Activated naive CD8-positive, alpha-beta T cell treated with anti-CD3 and anti-CD28 coated beads for 36 hours (primary cell): ENCODE results near the gene ABL2. TPM values are rescaled to one million over a fixed set of nuclear protein-coding genes. Genes with fewer than 3 reads are reported as not detected.
"Not testable (repeated sequence)": the region's sequence is repeated elsewhere in the genome, so short reads cannot be mapped to it uniquely, and the experiment has no call there.

Experiments used
- DNase-seq: peaks from one replicate; pipeline ENCODE4 v3.0.0; 2021
- H3K27ac Mint-ChIP-seq: one replicate; pipeline ENCODE4 v1.8.0; 2022; ENCODE audit warnings: mild to moderate bottlenecking, moderate library complexity, mixed read lengths
- H3K27me3 Mint-ChIP-seq: one replicate; pipeline ENCODE4 v1.8.0; 2022; ENCODE audit warnings: mild to moderate bottlenecking, mixed read lengths
- H3K36me3 Mint-ChIP-seq: one replicate; pipeline ENCODE4 v1.8.0; 2021; ENCODE audit warnings: mild to moderate bottlenecking, mixed read lengths
- H3K4me1 Mint-ChIP-seq: one replicate; pipeline ENCODE4 v1.8.0; 2021; ENCODE audit warnings: mixed read lengths
- H3K4me3 Mint-ChIP-seq: one replicate; pipeline ENCODE4 v1.8.0; 2022; ENCODE audit warnings: mild to moderate bottlenecking, moderate library complexity, mixed read lengths
- H3K9me3 Mint-ChIP-seq: one replicate; pipeline ENCODE4 v1.8.0; 2022; ENCODE audit warnings: mixed read lengths
- total RNA-seq, 2 experiments: library from RNA; stranded (reverse); gene quantifications; one replicate each; pipeline ENCODE4 v1.2.3, GENCODE V29; 2021

The ABL2 gene
- total RNA-seq, 2 experiments from 2014 or later = 8.5 to 9.3 TPM

- Mint-ChIP-seq H3K4me1 (peaks cover 36% of the 10 kb centered on the region), H3K4me3 (peak overlapping the region; percentile 26), H3K9me3 (no peaks in the 10 kb centered on the region), H3K27ac (peak overlapping the region; percentile 76), H3K36me3 (peaks cover 16% of the 10 kb centered on the region), H3K27me3 (no peaks in the 10 kb centered on the region)
- no peak for DNase-seq
Observed at GRCh38 chr1:179142889-179143299, 86.6 kb downstream of the ABL2 start.

GRCh38 chr1:179141592-179142251 is 87.8 kb downstream of the ABL2 start:
- peak overlapping the region; percentile 90 for H3K27ac Mint-ChIP-seq
- H3K4me3 Mint-ChIP-seq = peak overlapping the region; percentile 71
- no peaks in the 10 kb centered on the region for H3K9me3 Mint-ChIP-seq
- peak; percentile 17 for DNase-seq
- no peaks in the 10 kb centered on the region for H3K27me3 Mint-ChIP-seq
- peaks cover 15% of the 10 kb centered on the region for H3K36me3 Mint-ChIP-seq
- peaks cover 36% of the 10 kb centered on the region for H3K4me1 Mint-ChIP-seq

- H3K4me3 Mint-ChIP-seq, H3K36me3 Mint-ChIP-seq, DNase-seq, H3K9me3 Mint-ChIP-seq, H3K27me3 Mint-ChIP-seq, H3K27ac Mint-ChIP-seq: not testable (repeated sequence)
- H3K4me1 Mint-ChIP-seq = peaks cover 28% of the 10 kb centered on the region
Observed at GRCh38 chr1:179138755-179139154, 90.7 kb downstream of the ABL2 start.

- Mint-ChIP-seq H3K9me3 (no peaks in the 10 kb centered on the region), H3K36me3 (peaks cover 10% of the 10 kb centered on the region), H3K27me3 (no peaks in the 10 kb centered on the region), H3K27ac (no peak overlapping the region), H3K4me3 (no peak overlapping the region), H3K4me1 (peaks cover 25% of the 10 kb centered on the region)
- no peak for DNase-seq
Observed at GRCh38 chr1:179137617-179138255, 91.7 kb downstream of the ABL2 start.

GRCh38 chr1:179135707-179136106 is 93.8 kb downstream of the ABL2 start:
- peaks cover 17% of the 10 kb centered on the region for H3K4me1 Mint-ChIP-seq
- not testable (repeated sequence) for H3K27me3 Mint-ChIP-seq

GRCh38 chr1:179135168-179135567 is 94.3 kb downstream of the ABL2 start:
- peaks cover 17% of the 10 kb centered on the region for H3K4me1 Mint-ChIP-seq
- H3K4me3 Mint-ChIP-seq, H3K9me3 Mint-ChIP-seq, H3K27ac Mint-ChIP-seq, DNase-seq, H3K27me3 Mint-ChIP-seq: not testable (repeated sequence)
- peaks cover 15% of the 10 kb centered on the region for H3K36me3 Mint-ChIP-seq

More at GRCh38 chr1:179135707-179136106, 93.8 kb downstream of the ABL2 start:
- H3K9me3 Mint-ChIP-seq, H3K27ac Mint-ChIP-seq, H3K4me3 Mint-ChIP-seq, DNase-seq: not testable (repeated sequence)
- H3K36me3 Mint-ChIP-seq = peaks cover 12% of the 10 kb centered on the region

GRCh38 chr1:179129702-179130473 is 99.6 kb downstream of the ABL2 start:
- Mint-ChIP-seq H3K27me3 (no peaks in the 10 kb centered on the region), H3K27ac (peak overlapping the region; percentile 96), H3K4me3 (peak overlapping the region; percentile 46), H3K4me1 (peaks cover 31% of the 10 kb centered on the region), H3K9me3 (no peaks in the 10 kb centered on the region), H3K36me3 (peaks cover 15% of the 10 kb centered on the region)
- DNase-seq = peak; percentile 8

- Mint-ChIP-seq H3K27ac (peak overlapping the region; percentile 80), H3K9me3 (no peaks in the 10 kb centered on the region), H3K36me3 (peaks cover 15% of the 10 kb centered on the region), H3K4me1 (peaks cover 31% of the 10 kb centered on the region), H3K27me3 (no peaks in the 10 kb centered on the region), H3K4me3 (no peak overlapping the region)
- DNase-seq = no peak
Observed at GRCh38 chr1:179128520-179128919, 101.0 kb downstream of the ABL2 start.

GRCh38 chr1:179127163-179127895 is 102.1 kb downstream of the ABL2 start:
- H3K4me1 Mint-ChIP-seq = peaks cover 31% of the 10 kb centered on the region
- no peak overlapping the region for H3K27ac Mint-ChIP-seq
- no peaks in the 10 kb centered on the region for H3K27me3 Mint-ChIP-seq
- peaks cover 15% of the 10 kb centered on the region for H3K36me3 Mint-ChIP-seq
- H3K4me3 Mint-ChIP-seq = no peak overlapping the region
- no peaks in the 10 kb centered on the region for H3K9me3 Mint-ChIP-seq
- DNase-seq = no peak

- Mint-ChIP-seq H3K9me3 (no peaks in the 10 kb centered on the region), H3K4me3 (no peak overlapping the region), H3K36me3 (peaks cover 17% of the 10 kb centered on the region), H3K27ac (no peak overlapping the region), H3K4me1 (peaks cover 32% of the 10 kb centered on the region), H3K27me3 (no peaks in the 10 kb centered on the region)
- DNase-seq = no peak
Observed at GRCh38 chr1:179126338-179127060, 103.0 kb downstream of the ABL2 start.

- Mint-ChIP-seq H3K36me3 (peaks cover 11% of the 10 kb centered on the region), H3K4me1 (peaks cover 19% of the 10 kb centered on the region), H3K9me3 (no peaks in the 10 kb centered on the region), H3K4me3 (no peak overlapping the region), H3K27me3 (no peaks in the 10 kb centered on the region), H3K27ac (no peak overlapping the region)
- no peak for DNase-seq
Observed at GRCh38 chr1:179124873-179125272, 104.6 kb downstream of the ABL2 start.

GRCh38 chr1:179121159-179121938 is 108.1 kb downstream of the ABL2 start:
- Mint-ChIP-seq H3K9me3 (no peaks in the 10 kb centered on the region), H3K4me3 (no peak overlapping the region), H3K27me3 (no peaks in the 10 kb centered on the region), H3K27ac (no peak overlapping the region), H3K36me3 (peaks cover 9% of the 10 kb centered on the region), H3K4me1 (peaks cover 3% of the 10 kb centered on the region)
- no peak for DNase-seq

GRCh38 chr1:179120736-179121135 is 108.7 kb downstream of the ABL2 start:
- DNase-seq = no peak
- Mint-ChIP-seq H3K27ac (no peak overlapping the region), H3K36me3 (peaks cover 7% of the 10 kb centered on the region), H3K9me3 (no peaks in the 10 kb centered on the region), H3K4me3 (no peak overlapping the region), H3K27me3 (no peaks in the 10 kb centered on the region), H3K4me1 (peaks cover 3% of the 10 kb centered on the region)

GRCh38 chr1:179119513-179119912 is 110.0 kb downstream of the ABL2 start:
- H3K4me1 Mint-ChIP-seq = peaks cover 3% of the 10 kb centered on the region
- H3K27ac Mint-ChIP-seq = no peak overlapping the region
- no peak overlapping the region for H3K4me3 Mint-ChIP-seq
- H3K9me3 Mint-ChIP-seq = no peaks in the 10 kb centered on the region
- H3K36me3 Mint-ChIP-seq = peaks cover 7% of the 10 kb centered on the region
- no peaks in the 10 kb centered on the region for H3K27me3 Mint-ChIP-seq
- no peak for DNase-seq
